Lower leg skin (tissue), 3 donors: ENCODE measurements around the gene SNCG.

ENCODE experiments used
- CTCF ChIP-seq, 3 donors: fragments of 450-650 bp; IDR thresholded peaks; one replicate each; pipeline ENCODE4 v1.5.1; 2016; ENCODE audit warnings: antibody characterized with exemption in 3 of 3, mild to moderate bottlenecking in 3 of 3, moderate library complexity in 2 of 3
- POLR2A ChIP-seq, 2 donors: fragments of 450-650 bp; IDR thresholded peaks; one replicate each; pipeline ENCODE4 v1.6.1; 2016 to 2017; ENCODE audit warnings: antibody characterized with exemption in 2 of 2, mild to moderate bottlenecking in 1 of 2, moderate library complexity in 1 of 2

GRCh38 chr10:86961481-86962091 lies 3.2 kb downstream of the SNCG start:
- TF ChIP-seq CTCF (IDR thresholded peaks at IDR 0.05) (no peak), POLR2A (IDR thresholded peaks at IDR 0.05) (no peak)
